HFF-Myc (cell line): ENCODE results near the gene FAM234A.

Source experiments
- DNase-seq: peaks from one replicate; pipeline ENCODE4 v3.0.0-alpha.2; 2011; ENCODE audit warnings: low read depth; ENCODE audit errors: extremely low read depth
- H3K4me3 ChIP-seq: replicated peaks from 2 replicates; pipeline ENCODE4 v1.5.1; 2011; ENCODE audit warnings: low read depth, mild to moderate bottlenecking, control low read depth, low read length
- CTCF ChIP-seq: IDR thresholded peaks from 2 replicates; pipeline ENCODE4 v1.5.1; 2012; ENCODE audit warnings: mild to moderate bottlenecking, low read depth, low read length, control low read depth; ENCODE audit errors: missing control alignments

The FAM234A gene

GRCh38 chr16:290681-291405 is 56.2 kb downstream of the FAM234A start:
- DNase-seq = no peak
- H3K4me3 ChIP-seq = no peak overlapping the region
- no peak for TF ChIP-seq CTCF

GRCh38 chr16:291539-291938 is 56.9 kb downstream of the FAM234A start:
- no peak for DNase-seq
- TF ChIP-seq CTCF = no peak
- H3K4me3 ChIP-seq = no peak overlapping the region

GRCh38 chr16:293043-293775 is 58.6 kb downstream of the FAM234A start:
- no peak overlapping the region for H3K4me3 ChIP-seq
- no peak for TF ChIP-seq CTCF
- no peak for DNase-seq

GRCh38 chr16:296276-296675 is 61.7 kb downstream of the FAM234A start:
- DNase-seq = no peak

GRCh38 chr16:296806-297510 is 62.3 kb downstream of the FAM234A start:
- DNase-seq = no peak
- H3K4me3 ChIP-seq = no peak overlapping the region
- TF ChIP-seq CTCF = no peak

More at GRCh38 chr16:296276-296675, 61.7 kb downstream of the FAM234A start:
- no peak for TF ChIP-seq CTCF
- H3K4me3 ChIP-seq = no peak overlapping the region

- TF ChIP-seq CTCF = no peak
- DNase-seq = no peak
- no peak overlapping the region for H3K4me3 ChIP-seq
Observed at GRCh38 chr16:297832-298231, 63.2 kb downstream of the FAM234A start.
